Suppressor macrophage treated with lipopolysaccharide for 1 hour (primary cell): ENCODE data around the gene MTIF3.

ENCODE experiments used
- DNase-seq, 3 donors: peaks; one replicate each; pipeline ENCODE4 v3.0.0-alpha.2; 2020 to 2022

MTIF3 gene

GRCh38 chr13:27449936-27450828 lies at the start of gene MTIF3:
Gene MTIF3, minus strand, starts transcription at chr13:27450564. Its CDS starts 10,116 bp downstream, at chr13:27440448.
- peak; percentile 95 to 96 (median 96) for DNase-seq

GRCh38 chr13:27497563-27498230 lies 47.3 kb upstream of the MTIF3 start:
- no peak for DNase-seq

GRCh38 chr13:27496536-27497273 lies 46.3 kb upstream of the MTIF3 start:
- DNase-seq, result no peak

GRCh38 chr13:27496006-27496405 lies 45.6 kb upstream of the MTIF3 start:
- DNase-seq, result no peak

- DNase-seq, result no peak
These were observed 45.2 kb upstream of the MTIF3 start for GRCh38 chr13:27495551-27495950.

- no peak for DNase-seq
These were observed 43.6 kb upstream of the MTIF3 start for GRCh38 chr13:27493981-27494380.

- no peak for DNase-seq
These were observed 39.1 kb upstream of the MTIF3 start for GRCh38 chr13:27489456-27489855.

GRCh38 chr13:27487776-27488175 lies 37.4 kb upstream of the MTIF3 start:
- DNase-seq, result no peak

GRCh38 chr13:27483421-27483820 lies 33.1 kb upstream of the MTIF3 start:
- DNase-seq, result no peak

GRCh38 chr13:27482983-27483382 lies 32.6 kb upstream of the MTIF3 start:
- DNase-seq, result peak; percentile 85 to 93 (median 88)

GRCh38 chr13:27481766-27482165 lies 31.4 kb upstream of the MTIF3 start:
- peak; percentile 30 to 52 (median 43) for DNase-seq

- DNase-seq, result peak; percentile 28 to 41 (median 30)
These were observed 26.8 kb upstream of the MTIF3 start for GRCh38 chr13:27476943-27477703.

- DNase-seq, result no peak
These were observed 24.4 kb upstream of the MTIF3 start for GRCh38 chr13:27474751-27475268.

GRCh38 chr13:27472941-27473340 lies 22.6 kb upstream of the MTIF3 start:
- DNase-seq, result no peak

GRCh38 chr13:27472441-27472840 lies 22.1 kb upstream of the MTIF3 start:
- no peak for DNase-seq

- no peak for DNase-seq
These were observed 19.9 kb upstream of the MTIF3 start for GRCh38 chr13:27470075-27470820.

- DNase-seq, result no peak
These were observed 16.1 kb upstream of the MTIF3 start for GRCh38 chr13:27466513-27466912.

- DNase-seq, result no peak
These were observed 15.2 kb upstream of the MTIF3 start for GRCh38 chr13:27465611-27466010.

GRCh38 chr13:27463500-27463899 lies 13.1 kb upstream of the MTIF3 start:
- DNase-seq, result no peak

- no peak for DNase-seq
These were observed 11.7 kb upstream of the MTIF3 start for GRCh38 chr13:27461940-27462584.

- peak in 2 of 3 donors; percentile 14 to 38 for DNase-seq
These were observed 5.0 kb upstream of the MTIF3 start for GRCh38 chr13:27455331-27455855.
